ENCODE results near the gene RELA. TPM values are rescaled to one million over a fixed set of nuclear protein-coding genes. Genes with fewer than 3 reads are reported as not detected.

Gene RELA
- polyA plus RNA-seq, 3 donors = 21.3 to 67.9 (median 30.9) TPM

- intact Hi-C loops (cut with micrococcal nuclease) = loop anchor here (5.0 to 10.0 kb wide), 4 partner anchors 37 to 370 kb away; partner anchors contain the start of gene RELA (in 1 of the 2)
- peaks cover 3 to 7% of the 10 kb centered on the region in 2 donors for H3K4me1 ChIP-seq (ENCODE audit: control insufficient read depth in 1 of 2, insufficient read depth in 2 of 2, low read length in 2 of 2)
- peaks cover 65 to 96% of the 10 kb centered on the region in 2 donors for H3K36me3 Mint-ChIP-seq
These were observed 37.6 kb downstream of the RELA start for GRCh38 chr11:65624931-65625627.

More at GRCh38 chr11:65624931-65625627, 37.6 kb downstream of the RELA start:
- no peak overlapping the region for H3K4me3 ChIP-seq (replicated peaks in 1 of 3; ENCODE audit: low read depth in 2 of 3, low read length in 3 of 3)
- no peaks in the 10 kb centered on the region for H3K27me3 Mint-ChIP-seq (ENCODE audit: low read depth in 3 of 3)
- H3K4me2 ChIP-seq (replicated peaks; ENCODE audit: extremely low read depth, low read length, poor library complexity, severe bottlenecking) = no peak overlapping the region
- no peak for TF ChIP-seq CTCF (IDR thresholded peaks at IDR 0.05)
- H3K9me3 Mint-ChIP-seq = no peaks in the 10 kb centered on the region
- H3K79me2 ChIP-seq (ENCODE audit: insufficient read depth, low read length) = peaks cover 13% of the 10 kb centered on the region
- no peak overlapping the region for H2AFZ ChIP-seq (ENCODE audit: insufficient read depth, low read depth, low read length, poor library complexity, severe bottlenecking)
- no peak overlapping the region for H3K27ac ChIP-seq (ENCODE audit: low read depth in 1 of 2, low read length in 2 of 2)
- peak overlapping the region in 3 of 7 donors; percentile 14 to 79 (median 37) for H3K27ac Mint-ChIP-seq
- H3K4me3 Mint-ChIP-seq = no peak overlapping the region
- peaks cover 6% of the 10 kb centered on the region for H3K4me1 Mint-ChIP-seq
- no peaks in the 10 kb centered on the region for H3K27me3 ChIP-seq (ENCODE audit: control insufficient read depth in 2 of 2, insufficient read depth in 2 of 2, low read length in 2 of 2)
- no peak overlapping the region for H3K9ac ChIP-seq (ENCODE audit: insufficient read depth, low read length, poor library complexity, severe bottlenecking)
- peaks cover 92 to 93% of the 10 kb centered on the region in 2 donors for H3K36me3 ChIP-seq (replicated peaks in 1 of 2; ENCODE audit: control insufficient read depth in 1 of 2, insufficient read depth in 2 of 2, low read length in 2 of 2)
- no peaks in the 10 kb centered on the region for H3K9me3 ChIP-seq (replicated peaks in 1 of 2; ENCODE audit: control insufficient read depth in 1 of 2, insufficient read depth in 1 of 2, low read length in 2 of 2)
- H4K20me1 ChIP-seq (ENCODE audit: insufficient read depth, low read length) = peaks cover 64% of the 10 kb centered on the region
- no peak for DNase-seq
- WGBS (ENCODE audit: insufficient coverage) = 90% methylated on average over 8 of the region's 30 CpGs

Data from CD14-positive monocyte (primary cell).